ENCODE measurements around the gene PRKN. TPM values are rescaled to one million over a fixed set of nuclear protein-coding genes. Genes with fewer than 3 reads are reported as not detected.

The PRKN gene
- total RNA-seq, 1 donor from 2014 or later: 25.5 TPM

DNA sequence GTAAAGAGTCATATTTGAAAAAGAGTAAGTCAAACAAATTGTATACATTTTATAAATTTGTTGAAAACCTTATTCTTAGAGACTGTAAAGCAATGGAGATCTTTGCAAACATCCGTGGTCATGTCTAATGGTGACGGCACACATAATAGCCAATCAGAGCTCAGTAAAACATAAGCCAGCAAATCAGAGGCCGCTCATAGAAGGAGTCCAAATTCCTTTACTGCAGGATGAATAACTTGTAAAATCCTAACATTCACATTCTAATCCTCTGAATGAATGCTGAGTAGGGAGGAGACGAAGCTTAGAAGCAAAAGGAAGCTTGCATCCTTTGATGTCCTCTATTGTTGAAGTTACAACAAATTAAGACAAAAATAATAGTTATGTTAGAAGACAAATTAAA, 401.7 kb downstream of the PRKN start:
- intact Hi-C loops (cut with micrococcal nuclease): no loop called here
- no peaks in the 10 kb centered on the region for H3K36me3 ChIP-seq
- DNase-seq: no peak
- H3K27me3 ChIP-seq (ENCODE audit: low read depth): no peaks in the 10 kb centered on the region
- TF ChIP-seq, protein P1, sequence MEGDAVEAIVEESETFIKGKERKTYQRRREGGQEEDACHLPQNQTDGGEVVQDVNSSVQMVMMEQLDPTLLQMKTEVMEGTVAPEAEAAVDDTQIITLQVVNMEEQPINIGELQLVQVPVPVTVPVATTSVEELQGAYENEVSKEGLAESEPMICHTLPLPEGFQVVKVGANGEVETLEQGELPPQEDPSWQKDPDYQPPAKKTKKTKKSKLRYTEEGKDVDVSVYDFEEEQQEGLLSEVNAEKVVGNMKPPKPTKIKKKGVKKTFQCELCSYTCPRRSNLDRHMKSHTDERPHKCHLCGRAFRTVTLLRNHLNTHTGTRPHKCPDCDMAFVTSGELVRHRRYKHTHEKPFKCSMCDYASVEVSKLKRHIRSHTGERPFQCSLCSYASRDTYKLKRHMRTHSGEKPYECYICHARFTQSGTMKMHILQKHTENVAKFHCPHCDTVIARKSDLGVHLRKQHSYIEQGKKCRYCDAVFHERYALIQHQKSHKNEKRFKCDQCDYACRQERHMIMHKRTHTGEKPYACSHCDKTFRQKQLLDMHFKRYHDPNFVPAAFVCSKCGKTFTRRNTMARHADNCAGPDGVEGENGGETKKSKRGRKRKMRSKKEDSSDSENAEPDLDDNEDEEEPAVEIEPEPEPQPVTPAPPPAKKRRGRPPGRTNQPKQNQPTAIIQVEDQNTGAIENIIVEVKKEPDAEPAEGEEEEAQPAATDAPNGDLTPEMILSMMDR (IDR thresholded peaks at IDR 0.05; ENCODE audit: borderline replicate concordance): no peak
- H3K9me3 ChIP-seq (replicated peaks): peaks cover 30% of the 10 kb centered on the region
- no peaks in the 10 kb centered on the region for H3K4me1 ChIP-seq
- H3K27ac ChIP-seq (replicated peaks): no peak overlapping the region
- H3K4me3 ChIP-seq: no peak overlapping the region

DNA sequence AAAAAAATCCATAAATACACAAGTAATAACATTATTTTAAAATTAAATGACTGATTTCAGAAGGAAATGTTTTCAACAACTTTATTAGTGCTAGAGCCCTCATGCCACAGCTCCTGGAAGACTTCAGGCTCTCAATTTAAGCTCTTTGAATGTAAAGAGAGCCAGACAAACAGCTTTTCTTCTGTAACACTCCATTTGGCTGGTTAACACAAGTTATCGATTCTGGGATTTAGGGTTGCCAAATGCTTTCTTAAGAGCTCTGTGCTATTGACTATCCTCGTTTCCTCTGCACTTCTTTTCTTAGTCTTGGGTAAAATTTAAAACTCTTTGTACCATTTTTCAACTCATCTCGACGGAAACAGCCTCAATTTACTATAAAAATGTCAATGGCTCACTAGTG, 402.5 kb downstream of the PRKN start:
- Histone ChIP-seq H3K4me3 (no peak overlapping the region), H3K36me3 (no peaks in the 10 kb centered on the region), H3K27me3 (ENCODE audit: low read depth) (no peaks in the 10 kb centered on the region), H3K4me1 (no peaks in the 10 kb centered on the region), H3K27ac (replicated peaks) (no peak overlapping the region), H3K9me3 (replicated peaks) (peaks cover 30% of the 10 kb centered on the region)
- DNase-seq: no peak
- intact Hi-C loops (cut with micrococcal nuclease): no loop called here
- TF ChIP-seq, protein P1 (IDR thresholded peaks at IDR 0.05; ENCODE audit: borderline replicate concordance): no peak

DNA sequence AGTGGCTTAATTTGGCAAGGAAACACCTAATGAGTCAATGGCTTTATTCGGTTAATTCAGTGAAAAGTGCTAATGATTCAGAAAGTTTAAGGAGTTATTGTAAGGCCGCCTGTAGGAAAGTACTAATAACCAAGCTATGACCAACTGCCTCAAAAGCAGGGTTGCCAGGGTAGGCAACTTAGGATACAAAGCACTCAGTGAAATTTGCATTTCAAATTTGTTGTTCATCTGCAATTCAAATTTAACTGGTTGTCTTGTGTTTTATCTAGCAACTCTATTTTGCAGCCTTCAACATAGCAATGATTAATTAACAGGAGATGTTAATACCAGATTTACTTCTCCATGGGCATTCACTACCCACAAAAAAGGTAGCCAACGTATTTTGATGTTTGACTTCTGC, 412.3 kb downstream of the PRKN start:
- DNase-seq: no peak
- no peaks in the 10 kb centered on the region for H3K27me3 ChIP-seq (ENCODE audit: low read depth)
- no peaks in the 10 kb centered on the region for H3K36me3 ChIP-seq
- H3K9me3 ChIP-seq (replicated peaks): no peaks in the 10 kb centered on the region
- intact Hi-C loops (cut with micrococcal nuclease): no loop called here
- H3K27ac ChIP-seq (replicated peaks): no peak overlapping the region
- H3K4me1 ChIP-seq: no peaks in the 10 kb centered on the region
- TF ChIP-seq, protein P1 (IDR thresholded peaks at IDR 0.05; ENCODE audit: borderline replicate concordance): no peak
- H3K4me3 ChIP-seq: no peak overlapping the region

DNA sequence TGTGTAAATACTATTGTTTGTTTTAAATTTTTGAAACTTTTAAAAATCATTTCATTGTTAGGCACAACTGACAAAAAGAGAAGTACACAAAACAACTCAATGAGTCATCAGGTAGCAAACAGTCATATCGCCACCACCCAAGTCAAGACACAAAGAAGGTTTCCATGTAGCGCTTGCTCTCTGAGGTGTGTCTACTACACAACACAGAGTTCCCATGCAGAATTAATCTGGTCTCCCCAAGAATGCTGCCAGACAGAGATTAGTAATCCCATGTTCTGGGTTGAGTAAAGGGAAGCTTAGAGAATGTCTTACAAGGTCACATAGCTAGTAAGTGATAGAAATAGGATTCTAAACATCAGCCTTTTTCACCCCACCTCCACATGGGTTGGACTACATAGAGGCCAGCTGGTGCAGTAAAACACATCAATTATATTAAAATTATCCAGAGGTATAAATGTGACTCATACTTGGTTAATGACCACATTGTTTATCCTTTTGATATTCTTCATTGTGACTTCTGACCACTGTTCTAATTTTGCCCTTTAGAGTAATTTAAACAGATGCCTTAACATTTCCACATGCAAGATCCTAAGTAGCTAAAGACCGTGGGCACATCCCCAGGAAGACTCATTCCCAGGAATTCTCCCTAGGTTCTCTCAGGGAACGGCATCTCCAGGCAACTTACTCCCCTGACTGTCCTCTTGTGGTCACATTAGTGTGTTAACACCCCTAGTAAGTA, 413.5 kb downstream of the PRKN start:
- H3K36me3 ChIP-seq: no peaks in the 10 kb centered on the region

DNA sequence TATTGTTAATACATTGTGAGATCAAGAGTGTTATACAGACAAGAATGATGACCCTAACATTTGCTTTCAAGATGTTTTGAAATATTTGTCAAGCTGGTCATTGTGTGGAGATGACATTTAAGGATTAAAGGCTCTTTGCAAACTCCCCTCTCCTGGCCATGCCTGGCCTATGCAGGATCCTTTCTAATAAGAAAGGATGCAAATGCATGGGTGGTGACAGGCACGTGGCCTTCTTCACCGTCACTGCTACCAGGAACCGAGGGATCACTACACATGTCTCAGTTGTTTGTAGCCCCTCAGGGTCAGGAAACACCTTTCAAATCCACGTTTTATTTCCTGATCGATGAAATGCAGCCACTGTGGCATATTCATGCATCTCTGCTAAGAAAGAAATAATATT, 419.7 kb downstream of the PRKN start:
- H3K9me3 ChIP-seq (replicated peaks): no peaks in the 10 kb centered on the region
- H3K27me3 ChIP-seq (ENCODE audit: low read depth): no peaks in the 10 kb centered on the region
- TF ChIP-seq, protein P1 (IDR thresholded peaks at IDR 0.05; ENCODE audit: borderline replicate concordance): no peak
- H3K36me3 ChIP-seq: no peaks in the 10 kb centered on the region
- no peak overlapping the region for H3K4me3 ChIP-seq
- no peak for DNase-seq
- H3K4me1 ChIP-seq: no peaks in the 10 kb centered on the region
- H3K27ac ChIP-seq (replicated peaks): no peak overlapping the region
- intact Hi-C loops (cut with micrococcal nuclease): no loop called here

More for the DNA sequence above, 413.5 kb downstream of the PRKN start:
- Histone ChIP-seq H3K27ac (replicated peaks) (no peak overlapping the region), H3K27me3 (ENCODE audit: low read depth) (no peaks in the 10 kb centered on the region), H3K9me3 (replicated peaks) (no peaks in the 10 kb centered on the region), H3K4me3 (no peak overlapping the region), H3K4me1 (no peaks in the 10 kb centered on the region)
- intact Hi-C loops (cut with micrococcal nuclease): no loop called here
- TF ChIP-seq, protein P1 (IDR thresholded peaks at IDR 0.05; ENCODE audit: borderline replicate concordance): no peak
- DNase-seq: no peak
